HG02981 (cell line): ENCODE data around the gene INPP5A.

Experiments used
- ATAC-seq: cut with Tn5 transposase; IDR thresholded peaks from one replicate; pipeline ENCODE4 v1.9.1; 2021; ENCODE audit warnings: mild to moderate bottlenecking, moderate library complexity; ENCODE audit not compliant: unreplicated experiment

INPP5A gene

DNA sequence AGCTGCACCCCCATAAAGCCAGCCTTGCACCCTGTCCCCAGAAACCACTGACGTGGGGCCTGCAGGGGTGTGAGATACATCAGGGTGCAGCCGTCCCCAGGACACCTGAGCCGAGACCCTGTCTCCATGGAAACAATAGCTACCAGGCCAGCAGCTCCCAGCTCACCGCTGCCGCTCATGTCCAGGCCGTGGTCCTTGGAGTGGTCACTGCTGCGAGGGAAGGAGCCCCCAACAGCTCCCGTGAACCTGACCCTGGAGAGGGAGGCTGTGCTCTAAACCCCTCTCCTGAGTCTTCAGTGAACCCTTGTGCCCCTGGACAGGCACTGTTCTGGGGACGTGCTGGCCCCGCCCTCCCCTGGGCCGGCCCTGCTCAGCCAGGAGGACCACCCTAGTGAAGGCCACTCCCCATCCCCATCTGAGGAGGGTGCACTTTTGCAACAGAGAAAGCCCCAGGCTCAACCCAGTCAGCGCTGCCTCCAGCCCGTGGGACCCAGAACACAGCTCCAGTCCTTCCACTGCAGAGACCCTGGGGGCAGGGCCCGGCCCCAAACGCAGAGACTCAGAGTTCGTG lies 19.6 kb upstream of the INPP5A start:
- no peak for ATAC-seq

DNA sequence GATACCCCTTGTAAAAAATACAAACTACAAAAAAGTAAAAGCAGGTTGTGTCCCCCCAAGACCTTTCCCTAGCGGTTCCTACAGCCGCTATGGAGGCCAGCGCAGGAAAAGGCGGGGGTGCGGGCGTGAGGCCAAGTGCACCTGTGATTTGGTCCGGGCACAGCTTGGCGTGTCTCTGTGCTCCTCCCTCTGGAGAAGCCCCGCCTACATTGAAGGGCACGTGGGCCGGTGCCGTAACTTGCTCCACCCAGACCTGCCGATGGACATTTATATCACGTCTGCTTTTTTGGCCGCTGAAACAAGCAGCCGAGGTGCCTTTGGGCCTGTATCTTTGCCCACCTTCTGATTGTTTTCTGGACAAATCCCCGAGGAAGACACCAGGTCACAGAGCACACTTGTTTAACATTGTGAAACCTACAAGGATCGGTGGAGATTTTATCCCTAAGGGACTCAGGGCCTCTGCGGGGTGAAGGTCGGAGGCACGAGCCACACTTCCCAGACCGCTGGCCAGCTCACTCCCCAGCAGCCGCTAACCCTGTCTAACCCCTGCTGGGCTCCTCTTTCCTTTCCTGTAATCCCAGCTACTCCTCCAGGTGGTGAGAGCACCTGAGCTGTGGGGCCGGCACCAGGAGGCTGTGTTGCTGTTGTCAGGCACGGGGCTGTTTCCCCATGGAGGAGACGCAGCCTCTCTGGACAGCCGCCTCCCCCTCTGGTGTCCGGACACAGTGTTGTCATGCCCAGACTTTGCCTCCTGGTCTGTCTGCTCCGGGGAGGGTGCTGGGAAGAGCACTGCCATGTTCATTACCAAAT lies 18.8 kb upstream of the INPP5A start:
- ATAC-seq = no peak

DNA sequence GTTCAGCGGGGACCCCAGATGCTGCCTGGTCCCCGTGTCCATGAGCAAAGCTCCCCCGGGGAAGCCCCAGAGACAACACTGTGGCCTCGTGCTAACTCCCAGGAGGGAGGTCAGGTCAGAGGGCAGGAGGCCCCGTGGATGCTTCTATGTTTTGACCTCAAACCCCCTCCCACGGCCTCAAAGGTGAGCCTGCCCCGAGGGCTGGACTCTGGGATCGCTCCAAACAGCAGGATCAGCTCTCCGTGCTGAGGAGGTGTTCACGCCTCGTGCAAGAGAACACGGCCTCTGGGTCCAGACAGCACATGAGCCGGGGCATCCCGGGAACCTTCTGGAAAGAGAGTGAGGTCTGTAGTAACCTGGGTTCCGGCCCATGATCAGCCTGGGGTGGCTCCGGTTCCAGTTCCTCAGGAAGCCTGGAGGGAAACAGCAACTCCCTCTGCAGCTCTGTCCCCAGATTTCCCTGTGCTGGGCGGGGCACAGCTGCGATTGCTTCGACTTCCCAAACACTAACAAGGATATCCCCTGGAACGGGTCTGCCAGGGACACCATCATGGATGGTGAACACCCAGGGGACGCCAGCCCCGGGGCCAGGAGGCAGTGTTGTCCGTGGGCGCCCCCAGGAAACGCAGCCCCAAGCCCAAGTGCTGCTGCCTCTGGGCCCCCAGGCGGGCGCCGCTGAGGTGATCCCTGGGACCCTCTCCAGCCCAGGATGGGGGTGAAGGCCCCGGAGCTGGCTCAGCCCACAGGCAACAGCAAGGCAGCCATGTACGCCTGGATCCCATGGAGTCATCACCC lies 18.0 kb upstream of the INPP5A start:
- ATAC-seq = no peak

DNA sequence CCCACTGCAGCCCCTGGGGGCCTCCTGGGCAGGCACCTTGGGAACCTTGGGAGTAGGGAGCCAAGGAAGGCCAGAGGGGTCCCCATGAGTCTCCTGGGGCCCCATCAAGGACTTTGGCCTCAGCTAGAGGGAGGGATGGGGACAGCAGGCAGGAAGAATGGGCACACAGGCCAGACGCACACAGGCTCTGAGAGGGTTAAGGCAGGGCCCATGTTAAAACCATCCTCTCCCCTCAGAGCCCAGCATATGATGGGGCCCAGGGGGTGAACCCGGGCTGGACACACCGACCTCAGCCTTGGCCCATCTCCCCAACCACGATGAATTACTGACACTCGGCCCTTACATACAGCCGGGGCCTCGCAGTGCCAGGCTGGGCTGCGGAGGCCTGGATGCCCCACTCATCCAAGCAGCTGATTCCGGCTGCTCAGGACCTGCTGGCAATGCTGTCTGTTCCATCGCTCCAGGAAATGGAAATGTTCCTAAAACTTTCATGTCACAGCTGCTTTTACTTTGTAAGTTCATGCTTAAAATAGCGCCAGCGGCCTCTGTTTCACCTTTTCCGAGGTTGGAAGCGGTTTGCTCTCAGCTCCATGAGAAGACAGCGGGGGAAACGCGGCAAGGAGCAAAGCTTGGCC lies 17.3 kb upstream of the INPP5A start:
- no peak for ATAC-seq

DNA sequence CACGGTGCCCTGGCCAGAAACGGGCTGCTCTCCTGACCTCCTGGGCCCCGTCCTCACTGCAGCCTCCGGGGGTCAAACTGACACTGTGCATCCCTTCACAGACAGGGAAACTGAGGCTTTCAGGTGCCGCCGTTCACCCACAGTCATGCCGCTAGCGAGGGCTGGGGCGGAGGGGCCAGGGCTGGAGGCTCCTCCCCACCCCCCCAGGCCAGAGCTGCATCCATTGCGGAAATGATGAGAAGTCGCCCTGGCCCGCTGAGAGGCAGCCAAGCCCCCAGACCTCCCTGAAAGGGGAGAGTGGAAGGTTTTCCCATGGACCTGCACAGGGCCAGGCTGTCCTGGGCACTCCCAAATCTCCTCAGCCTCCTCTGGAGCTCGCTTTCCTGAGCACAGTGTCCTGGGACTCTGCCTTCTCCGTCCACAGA lies 16.5 kb upstream of the INPP5A start:
- ATAC-seq = no peak

DNA sequence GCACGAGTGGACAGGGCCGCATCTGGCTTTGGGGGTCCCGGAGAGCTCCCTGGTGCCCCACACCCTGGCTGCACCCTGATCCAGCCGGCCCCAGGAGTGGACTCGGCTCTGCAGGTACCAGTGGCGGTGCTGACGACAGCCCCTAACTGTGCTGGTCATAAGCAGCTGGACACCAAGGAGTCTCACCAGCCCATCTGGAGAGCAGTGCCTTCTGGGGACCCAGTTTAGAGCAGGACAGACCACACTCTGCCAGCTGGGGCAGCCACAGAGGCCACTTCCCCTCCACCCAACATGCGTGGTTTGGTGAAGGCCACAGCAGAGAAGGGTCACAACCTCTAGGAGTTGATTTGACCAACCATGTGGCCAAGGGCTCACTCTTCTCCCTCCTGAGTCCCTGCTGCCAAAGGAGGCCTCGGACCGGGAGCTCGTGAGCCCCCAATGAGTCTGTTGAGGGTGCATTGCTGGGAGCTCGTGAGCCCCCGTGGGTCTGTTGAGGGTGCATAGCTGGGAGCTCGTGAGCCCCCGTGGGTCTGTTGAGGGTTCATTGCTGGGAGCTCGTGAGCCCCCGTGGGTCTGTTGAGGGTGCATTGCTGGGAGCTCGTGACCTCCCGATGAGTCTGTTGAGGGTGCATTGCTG lies 16.0 kb upstream of the INPP5A start:
- no peak for ATAC-seq

DNA sequence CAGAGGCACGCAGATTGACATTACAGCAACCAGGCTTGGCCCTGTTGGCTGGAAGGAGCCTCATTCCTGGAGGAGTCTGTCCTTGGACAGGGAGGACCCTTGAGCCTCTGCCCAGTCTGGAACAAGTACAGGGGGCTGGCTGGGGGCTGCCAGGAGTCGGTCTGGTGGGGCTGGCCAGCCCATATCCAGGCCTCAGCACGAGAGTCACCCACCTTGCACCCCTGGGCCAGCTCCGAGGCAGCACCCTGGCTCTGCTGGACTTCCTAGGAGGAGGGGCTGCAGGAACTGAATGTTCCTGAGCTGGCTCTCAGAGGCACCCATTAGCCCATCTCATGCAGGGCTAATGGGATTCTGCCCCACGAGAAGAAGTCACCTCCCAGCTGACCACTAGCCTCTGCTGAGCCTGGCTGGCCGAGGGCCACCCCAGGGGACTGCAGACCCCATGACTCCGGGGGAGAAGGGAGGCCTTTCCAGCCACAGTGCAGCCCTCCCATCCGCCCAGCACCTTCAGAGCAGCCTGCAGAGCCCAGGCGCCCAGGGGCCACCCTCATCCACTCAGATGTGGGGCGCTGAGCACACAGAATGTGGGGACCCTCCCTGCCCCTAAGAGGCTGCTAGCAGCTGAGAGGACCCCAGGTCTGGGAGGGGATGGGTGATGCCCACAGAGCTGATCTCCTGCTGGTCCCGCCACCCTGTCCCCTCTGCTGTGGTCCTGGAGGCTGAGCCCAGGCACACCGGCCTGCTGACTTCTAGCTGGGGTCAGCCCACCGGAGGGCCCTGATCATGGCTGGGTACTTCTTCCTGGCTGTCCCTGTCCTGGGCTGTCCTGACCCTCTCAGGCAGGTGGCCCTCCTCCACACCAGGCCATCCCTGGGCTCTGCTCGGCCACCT lies 14.8 kb upstream of the INPP5A start:
- no peak for ATAC-seq

DNA sequence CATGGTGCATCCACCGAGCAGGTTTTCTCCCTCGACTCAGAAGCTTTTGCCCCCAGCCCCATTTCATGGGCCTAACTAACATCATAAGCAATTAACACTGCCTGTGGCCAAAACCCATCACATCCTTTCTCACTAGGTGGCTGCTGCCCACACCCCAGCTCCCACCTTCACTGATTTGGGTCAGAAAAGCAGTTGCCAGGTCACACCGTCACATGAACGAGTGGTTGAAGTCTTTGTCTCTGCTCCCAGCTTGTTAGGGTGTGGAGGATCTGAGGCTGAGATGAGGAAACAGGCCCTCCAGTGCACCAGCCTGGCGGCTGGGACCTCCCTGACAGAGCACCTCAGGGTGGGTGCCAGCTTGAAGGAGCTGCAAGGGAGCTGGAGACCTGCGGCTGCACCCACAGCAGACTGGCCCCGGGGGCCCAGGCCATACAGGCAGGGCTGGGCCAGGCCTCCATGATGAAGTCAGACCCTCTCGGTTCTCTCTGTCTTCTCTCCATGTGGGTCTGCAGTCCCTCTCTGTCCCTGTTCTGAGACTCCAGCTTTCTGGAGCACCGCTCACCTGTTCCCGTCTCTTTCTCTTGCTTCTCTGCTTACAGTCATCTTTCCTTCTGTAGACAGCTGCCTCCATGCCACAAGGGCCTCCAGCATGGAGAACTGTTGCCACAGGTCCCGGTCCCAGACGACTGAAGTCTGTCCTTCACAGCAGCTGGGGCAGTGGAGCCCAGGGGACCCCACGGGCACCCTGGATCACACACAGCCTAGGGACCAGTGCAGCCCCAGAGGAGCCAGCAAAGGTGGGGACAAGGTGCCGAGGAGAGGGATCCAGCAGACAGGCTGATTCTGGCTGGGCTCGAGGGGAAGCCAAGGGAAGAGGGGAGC lies 13.8 kb upstream of the INPP5A start:
- no peak for ATAC-seq

DNA sequence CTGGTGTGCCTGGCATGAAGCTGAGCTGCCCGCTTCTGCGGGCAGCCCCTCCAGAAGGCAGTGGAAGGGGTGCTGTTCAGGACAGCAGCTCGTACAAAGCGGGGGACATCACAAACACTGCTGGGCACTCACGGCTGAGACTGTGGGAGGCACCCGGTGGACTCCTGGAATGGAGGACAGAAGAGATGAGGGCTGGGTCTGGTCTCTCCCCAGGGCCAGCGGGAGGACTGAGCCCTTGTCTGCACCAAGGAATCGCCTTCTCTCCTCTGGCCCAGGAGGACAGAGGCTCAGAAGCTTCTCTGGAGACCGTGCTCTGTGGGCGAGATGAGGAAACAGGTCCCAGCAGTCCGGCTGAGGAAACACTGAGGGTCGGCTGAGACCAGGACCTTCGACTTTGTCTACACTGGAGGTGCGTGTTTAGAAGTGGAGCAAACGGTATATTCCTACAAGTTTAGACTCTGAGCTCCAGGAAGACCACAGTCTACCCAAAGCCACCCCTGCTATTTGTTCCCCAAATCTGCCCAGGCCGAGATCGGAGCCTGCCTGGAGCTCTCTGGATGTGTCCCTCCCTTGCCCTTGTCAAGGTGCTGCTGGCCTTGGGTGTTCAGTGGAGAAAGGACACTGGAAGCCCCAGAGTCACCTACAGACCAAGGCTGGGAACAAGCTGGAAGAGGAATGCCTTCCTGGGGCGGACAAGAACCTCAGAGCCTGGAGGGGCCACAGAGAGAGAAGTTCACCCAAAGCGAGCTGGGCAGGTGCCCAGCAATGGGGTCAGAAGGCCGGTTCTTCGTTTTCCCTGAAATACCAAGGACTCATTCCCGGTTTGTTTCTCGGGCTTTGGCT lies 12.9 kb upstream of the INPP5A start:
- no peak for ATAC-seq

DNA sequence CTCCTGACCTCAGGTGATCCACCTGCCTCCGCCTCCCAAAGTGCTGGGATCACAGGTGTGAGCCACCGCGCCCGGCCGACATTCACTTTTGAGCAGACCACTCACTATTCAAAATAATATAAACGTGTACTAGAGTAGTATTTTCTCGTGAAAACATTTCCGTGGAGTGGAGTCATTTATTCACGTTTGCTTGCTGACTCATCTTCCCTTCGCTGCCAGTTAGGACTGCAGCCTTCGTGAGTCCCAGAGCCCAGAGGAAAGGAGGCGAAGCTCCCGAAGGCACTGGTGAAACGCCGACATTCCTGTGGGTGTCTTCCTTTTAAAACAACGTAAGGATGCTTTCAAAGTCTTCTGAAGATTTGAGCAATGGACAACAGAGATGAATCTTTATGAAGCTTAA lies 10.9 kb upstream of the INPP5A start:
- no peak for ATAC-seq

DNA sequence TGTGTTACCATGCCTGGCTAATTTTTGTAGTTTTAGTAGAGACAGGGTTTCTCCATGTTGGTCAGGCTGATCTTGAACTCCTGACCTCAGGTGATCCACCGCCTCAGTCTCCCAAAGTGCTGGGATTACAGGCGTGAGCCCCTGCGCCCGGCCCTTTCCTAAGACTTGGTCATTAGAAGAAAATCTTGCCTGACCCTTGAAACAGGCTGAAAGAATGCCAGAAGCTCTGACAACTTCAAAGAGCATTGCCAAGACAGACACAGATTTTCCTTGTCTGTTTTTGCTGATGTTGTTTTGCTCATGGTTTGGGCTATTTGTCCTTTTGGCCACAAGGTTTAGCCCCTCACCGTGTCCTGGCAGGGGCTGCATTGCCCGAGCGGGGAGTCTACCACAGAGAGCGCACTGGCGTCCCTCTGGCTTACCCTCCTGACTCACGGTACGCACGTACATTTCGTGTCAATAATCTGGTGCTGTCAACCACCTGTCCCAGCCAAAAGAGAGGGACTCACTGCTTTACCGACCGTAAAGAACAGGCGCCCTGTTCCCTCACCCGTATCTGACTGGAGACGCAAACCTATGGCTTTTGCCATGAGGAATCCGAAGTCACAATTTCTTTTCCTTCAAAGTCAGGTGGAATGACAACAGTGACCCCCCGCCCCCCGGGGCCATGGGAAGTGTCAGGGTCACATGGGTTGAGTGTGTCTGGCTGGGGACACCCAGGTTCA lies 10.1 kb upstream of the INPP5A start:
- no peak for ATAC-seq

DNA sequence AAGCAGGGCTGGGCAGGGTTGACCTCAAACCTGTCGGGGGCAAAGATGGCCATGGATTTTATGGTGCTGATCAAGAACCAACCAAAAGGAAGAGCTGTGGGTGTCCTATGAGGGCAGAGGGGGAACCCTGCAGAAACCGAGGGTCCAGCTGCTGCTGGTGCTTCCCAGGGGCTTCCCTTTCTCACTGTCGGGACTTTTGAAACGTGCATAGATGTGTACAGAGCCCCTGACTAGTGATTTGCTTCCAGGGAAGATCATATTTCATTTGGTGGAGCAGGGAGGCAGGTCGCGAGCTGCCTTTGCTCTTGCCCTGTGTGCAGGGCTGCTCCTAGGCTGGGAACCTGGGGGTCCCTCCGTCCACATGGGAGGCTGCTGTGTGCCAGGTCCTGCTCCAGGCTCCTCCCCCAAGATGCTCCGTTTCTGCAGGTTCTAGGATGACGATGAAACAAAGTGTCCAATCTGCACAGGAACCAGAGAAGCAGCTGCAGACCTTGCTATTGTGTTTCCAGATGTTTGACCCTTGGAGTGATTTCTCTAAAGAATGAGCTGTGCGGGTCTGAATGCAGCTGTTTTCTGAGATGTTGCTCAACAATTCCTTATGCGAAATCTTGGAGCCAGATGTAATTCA lies 9.4 kb upstream of the INPP5A start:
- no peak for ATAC-seq

DNA sequence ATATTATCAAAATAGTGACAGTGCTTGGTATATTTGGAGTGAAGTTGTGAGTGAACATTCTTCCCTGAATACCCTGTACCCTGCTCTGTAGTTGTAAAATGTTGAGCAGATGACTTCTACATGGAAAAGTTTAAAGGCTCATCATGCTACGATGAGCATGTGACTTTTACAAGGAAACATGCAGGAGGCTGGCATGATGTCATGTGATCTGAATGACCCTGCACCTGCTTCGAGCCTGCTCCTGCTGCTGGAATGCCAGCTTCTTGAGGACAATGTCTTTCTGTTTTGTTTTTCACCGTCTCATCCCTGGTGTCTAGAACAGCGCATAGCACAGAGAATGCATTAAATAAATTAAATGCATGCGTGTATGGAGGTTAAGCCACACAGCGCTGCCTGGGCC lies 5.4 kb upstream of the INPP5A start:
- ATAC-seq = no peak

DNA sequence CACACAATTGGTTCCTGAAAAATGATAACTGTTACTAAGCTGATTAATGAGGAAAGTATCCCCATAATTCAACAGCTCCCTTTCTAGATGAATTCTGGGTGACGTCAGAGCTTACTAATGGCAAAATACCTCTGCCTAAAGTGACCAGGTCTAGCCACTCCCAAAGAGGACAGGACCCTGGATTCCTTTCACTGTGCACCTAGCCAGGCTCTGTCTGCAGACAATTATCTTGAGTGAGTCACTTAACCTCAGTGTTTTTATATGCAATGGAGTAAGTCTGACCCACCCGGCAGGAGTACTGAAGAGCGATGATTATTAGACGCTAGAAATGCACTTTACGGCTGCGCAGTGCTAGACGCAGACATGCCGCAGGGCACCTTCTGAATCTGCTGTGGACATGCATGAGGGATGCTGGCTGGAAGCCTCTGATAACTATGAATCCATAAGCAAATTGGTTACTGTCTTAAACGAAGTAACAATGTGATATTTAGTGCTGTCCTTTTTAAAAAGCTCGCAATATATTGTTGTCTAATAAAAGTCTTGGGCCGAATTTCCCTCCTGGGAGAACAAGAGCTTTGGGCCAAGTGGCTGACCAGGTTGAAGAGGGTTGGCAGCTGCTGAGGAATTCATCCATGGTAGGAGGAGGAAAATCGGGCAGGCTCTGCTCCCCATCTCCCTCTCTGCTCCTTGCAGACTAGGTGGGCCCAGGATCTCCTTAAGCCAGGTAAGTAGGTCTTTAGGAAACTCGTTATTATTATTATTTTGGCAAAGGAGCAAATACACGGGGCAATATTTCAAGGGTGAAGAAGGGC lies 4.6 kb upstream of the INPP5A start:
- no peak for ATAC-seq

DNA sequence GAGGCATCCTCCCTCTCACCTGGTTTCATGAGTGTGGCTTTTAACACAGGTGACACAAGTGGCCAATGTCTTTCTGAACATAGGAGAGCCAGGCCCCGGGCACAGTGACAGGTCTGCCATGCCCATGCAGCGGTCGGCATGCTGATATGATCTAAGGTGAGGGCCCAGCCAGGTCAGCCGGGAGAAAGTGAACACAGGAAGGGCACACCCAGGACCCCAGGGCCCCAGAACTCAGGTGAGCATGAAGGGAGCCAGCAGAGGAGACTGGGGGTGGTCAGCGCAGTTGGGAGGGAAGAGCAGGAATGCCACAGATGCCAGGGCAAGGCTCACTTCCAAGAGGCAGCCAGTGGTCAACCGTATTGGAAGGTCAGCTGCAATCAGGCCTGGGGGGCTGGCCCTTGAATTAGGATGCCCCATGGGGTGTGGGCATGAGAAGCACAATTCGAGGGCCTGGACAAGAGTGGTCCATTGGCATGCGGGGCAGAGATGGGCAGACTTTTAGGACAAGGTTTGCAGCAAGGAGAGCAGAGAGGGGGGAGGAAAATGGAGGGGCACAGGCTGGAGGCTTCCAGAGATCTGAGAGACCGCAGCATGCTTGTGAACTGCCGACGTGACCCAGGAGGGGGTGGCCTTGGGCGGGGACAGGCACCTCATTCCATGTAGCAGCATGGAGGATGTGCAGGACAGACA lies 3.9 kb upstream of the INPP5A start:
- no peak for ATAC-seq
